Measurements from ENCODE around the gene IL12A.

- TF ChIP-seq CTCF (IDR thresholded peaks at IDR 0.05) (no peak), MAX (CRISPR knock-in tag; IDR thresholded peaks at IDR 0.05) (no peak), SP1 (CRISPR knock-in tag; conservative IDR thresholded peaks at IDR 0.05) (no peak), CBFB (CRISPR knock-in tag; IDR thresholded peaks at IDR 0.05; ENCODE audit: low read depth) (no peak)
Measured at GRCh38 chr3:160023476-160023875, 34.8 kb downstream of the IL12A start.

Measured in WTC11 (cell line).